T47D (cell line): ENCODE measurements around the gene CTDSPL2.
A peak's percentile ranks its signal among the peaks of the same experiment; 100 is the strongest.

ENCODE experiments used
- DNase-seq, 2 experiments: peaks; one replicate each; pipeline versions ENCODE4 v3.0.0 to v3.0.0-alpha.2; 2011 to 2012; ENCODE audit warnings: low read depth in 1 of 2, low spot score in 1 of 2
- JUND ChIP-seq: IDR thresholded peaks from 2 replicates; pipeline ENCODE4 v1.6.1; 2012; ENCODE audit warnings: low read depth
- in situ Hi-C: cut with HindIII; loops from 2 replicates; pipeline ENCODE4 v1.10.0; 2016; ENCODE audit warnings: low sequenced_read_pairs, low pct_unique_long_range_greater_than_20kb

The CTDSPL2 gene

GRCh38 chr15:44426975-44427755 lies at the start of gene CTDSPL2:
TSS of gene CTDSPL2 (plus strand) at chr15:44427629. CDS start at chr15:44459015, 31,386 bp downstream.
- in situ Hi-C loops, result no loop called here
- peak; percentile 74 to 99 for DNase-seq
- TF ChIP-seq JUND, result no peak

GRCh38 chr15:44381236-44381635 lies 46.2 kb upstream of the CTDSPL2 start:
- in situ Hi-C loops, result no loop called here
- DNase-seq, result no peak

GRCh38 chr15:44385344-44385942 lies 42.0 kb upstream of the CTDSPL2 start:
- no peak for DNase-seq
- in situ Hi-C loops, result no loop called here
- no peak for TF ChIP-seq JUND

More at GRCh38 chr15:44381236-44381635, 46.2 kb upstream of the CTDSPL2 start:
- no peak for TF ChIP-seq JUND

GRCh38 chr15:44394062-44394461 lies 33.4 kb upstream of the CTDSPL2 start:
- in situ Hi-C loops, result no loop called here
- TF ChIP-seq JUND, result no peak
- DNase-seq, result no peak

GRCh38 chr15:44394562-44394961 lies 32.9 kb upstream of the CTDSPL2 start:
- no peak for TF ChIP-seq JUND
- in situ Hi-C loops, result no loop called here
- no peak for DNase-seq

- in situ Hi-C loops, result no loop called here
- TF ChIP-seq JUND, result no peak
- no peak for DNase-seq
Measured at GRCh38 chr15:44397869-44398268, 29.6 kb upstream of the CTDSPL2 start.

- no peak for TF ChIP-seq JUND
- in situ Hi-C loops, result no loop called here
- no peak for DNase-seq
Measured at GRCh38 chr15:44414001-44414400, 13.4 kb upstream of the CTDSPL2 start.

GRCh38 chr15:44427756-44428724 lies 611 bp downstream of the CTDSPL2 start:
- peak; percentile 30 to 71 for DNase-seq
- in situ Hi-C loops, result no loop called here

GRCh38 chr15:44435893-44436667 lies 8.7 kb downstream of the CTDSPL2 start:
- in situ Hi-C loops, result no loop called here
- DNase-seq, result no peak

More at GRCh38 chr15:44427756-44428724, 611 bp downstream of the CTDSPL2 start:
- no peak for TF ChIP-seq JUND

GRCh38 chr15:44438402-44438801 lies 11.0 kb downstream of the CTDSPL2 start:
- no peak for DNase-seq
- no peak for TF ChIP-seq JUND
- in situ Hi-C loops, result no loop called here

More at GRCh38 chr15:44435893-44436667, 8.7 kb downstream of the CTDSPL2 start:
- TF ChIP-seq JUND, result no peak

- no peak for DNase-seq
- in situ Hi-C loops, result no loop called here
- no peak for TF ChIP-seq JUND
Measured at GRCh38 chr15:44441095-44441501, 13.7 kb downstream of the CTDSPL2 start.

- in situ Hi-C loops, result no loop called here
- no peak for TF ChIP-seq JUND
- DNase-seq, result no peak
Measured at GRCh38 chr15:44443515-44443914, 16.1 kb downstream of the CTDSPL2 start.
